HG02571 (cell line): ENCODE measurements around the gene ICAM3.
"Not testable (repeated sequence)": the region's sequence is repeated elsewhere in the genome, so short reads cannot be mapped to it uniquely, and the experiment has no call there.

ENCODE experiments used
- ATAC-seq: cut with Tn5 transposase; IDR thresholded peaks from one replicate; pipeline ENCODE4 v1.9.1; 2021; ENCODE audit warnings: mild to moderate bottlenecking, moderate library complexity; ENCODE audit not compliant: unreplicated experiment

ICAM3 gene

DNA sequence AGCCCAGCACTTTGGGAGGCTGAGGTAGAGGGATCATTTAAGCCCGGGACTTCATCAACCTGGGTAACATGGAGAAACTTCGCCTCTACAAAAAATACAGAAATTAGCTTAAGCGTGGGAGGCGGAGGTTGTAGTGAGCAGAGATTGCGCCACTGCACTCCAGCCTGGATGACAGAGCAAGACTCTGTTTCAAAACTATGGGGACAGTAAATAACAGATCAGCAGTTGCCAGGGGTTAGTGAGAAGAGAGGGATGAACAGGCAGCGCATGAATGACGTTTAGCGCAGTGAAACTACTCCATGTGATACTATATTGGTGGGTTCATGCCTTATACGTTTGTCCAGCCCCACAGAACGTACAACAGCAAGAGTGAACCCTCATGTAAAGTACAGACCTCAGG, 7.1 kb upstream of the ICAM3 start:
- no peak for ATAC-seq

DNA sequence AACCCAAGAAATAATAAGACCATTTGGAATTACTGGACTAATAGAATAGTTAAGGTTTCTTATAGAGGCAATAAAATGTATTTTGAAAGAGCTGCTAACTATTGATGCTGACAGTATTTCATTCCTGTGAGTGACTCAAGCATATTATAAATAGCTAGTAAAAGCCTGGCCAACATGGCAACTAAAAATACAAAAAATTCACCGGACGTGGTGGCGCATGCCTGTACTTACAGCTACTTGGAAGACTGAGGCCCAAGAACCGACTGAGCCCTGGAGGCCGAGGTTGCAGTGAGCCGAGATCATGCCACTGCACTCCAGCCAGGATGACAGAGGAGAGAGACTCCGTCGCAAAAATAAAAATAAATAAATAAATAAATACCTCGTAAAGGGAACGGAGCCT, 5.4 kb upstream of the ICAM3 start:
- no peak for ATAC-seq

DNA sequence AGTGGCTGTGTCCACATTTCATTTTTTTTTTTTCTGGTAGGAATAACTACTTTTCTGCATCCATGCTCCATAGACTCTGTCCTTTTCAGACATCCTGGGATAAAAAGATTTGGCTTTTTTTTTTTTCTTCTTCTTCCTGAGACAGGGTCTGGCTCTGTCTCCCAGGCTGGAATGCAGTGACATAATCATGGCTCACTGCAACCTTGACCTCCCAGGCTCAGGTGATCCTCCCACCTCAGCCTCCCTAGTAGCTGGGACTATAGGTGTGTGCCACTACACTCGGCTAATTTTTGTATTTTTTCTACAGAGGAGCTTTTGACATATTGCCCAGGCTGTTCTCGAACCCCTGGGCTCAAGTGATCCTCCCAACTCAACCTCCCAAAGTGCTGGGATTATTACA, 4.1 kb upstream of the ICAM3 start:
- ATAC-seq: no peak

DNA sequence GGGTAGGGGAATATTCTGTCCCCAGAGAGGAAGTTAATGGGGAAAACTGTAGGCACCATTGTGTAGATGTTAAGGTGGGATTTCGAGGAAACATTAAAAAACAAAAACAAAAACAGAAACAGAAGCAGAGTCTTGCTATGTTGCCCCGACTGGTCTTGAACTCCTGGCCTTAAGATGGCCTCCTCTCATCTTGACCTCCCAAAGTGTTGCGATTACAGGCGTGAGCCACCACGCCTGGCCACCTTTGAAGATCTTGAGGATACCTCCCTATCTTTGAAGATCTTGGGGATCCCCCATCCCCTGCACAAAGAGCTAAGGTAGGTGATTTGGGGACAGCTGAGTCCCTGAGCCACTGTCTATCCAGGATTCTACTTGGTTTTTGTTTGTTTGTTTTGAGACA, 553 bp upstream of the ICAM3 start:
- ATAC-seq: no peak

DNA sequence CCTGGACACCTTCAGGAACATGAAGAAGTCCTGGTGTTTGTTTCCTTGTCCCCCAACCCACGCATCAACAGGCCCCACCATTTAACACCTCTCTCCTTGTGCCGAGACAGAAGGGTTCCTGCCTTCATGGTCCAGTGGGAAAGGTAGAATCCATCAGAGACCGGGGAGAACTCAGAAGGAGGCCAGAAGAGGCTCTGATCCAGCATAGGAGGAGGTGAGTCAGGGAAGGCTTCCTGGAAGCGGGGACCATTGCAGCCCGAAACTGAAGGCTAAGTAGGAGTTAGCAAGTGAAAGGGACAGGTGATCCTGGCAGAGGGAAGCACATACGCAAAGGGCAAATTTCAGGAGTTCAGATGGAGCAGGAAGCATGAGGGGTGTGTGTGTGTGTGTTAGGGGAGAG, 484 bp downstream of the ICAM3 start:
- ATAC-seq: no peak

DNA sequence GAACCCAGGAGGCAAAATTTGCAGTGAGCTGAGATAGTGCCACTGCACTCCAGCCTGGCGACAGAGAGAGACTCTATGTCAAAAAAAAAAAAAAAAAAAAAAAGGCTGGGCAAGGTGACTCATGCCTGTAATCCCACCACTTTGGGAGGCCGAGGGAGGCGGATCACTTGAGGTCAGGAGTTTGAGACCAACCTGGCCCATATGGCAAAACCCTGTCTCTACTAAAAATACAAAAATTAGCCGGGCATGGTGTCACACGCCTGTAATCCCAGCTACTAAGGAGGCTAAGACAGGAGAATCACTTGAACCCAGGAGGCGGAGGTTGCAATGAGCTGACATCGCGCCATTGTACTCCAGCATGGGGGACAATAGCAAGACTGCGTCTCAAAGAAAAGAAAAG, 2.7 kb downstream of the ICAM3 start:
- ATAC-seq: not testable (repeated sequence)

DNA sequence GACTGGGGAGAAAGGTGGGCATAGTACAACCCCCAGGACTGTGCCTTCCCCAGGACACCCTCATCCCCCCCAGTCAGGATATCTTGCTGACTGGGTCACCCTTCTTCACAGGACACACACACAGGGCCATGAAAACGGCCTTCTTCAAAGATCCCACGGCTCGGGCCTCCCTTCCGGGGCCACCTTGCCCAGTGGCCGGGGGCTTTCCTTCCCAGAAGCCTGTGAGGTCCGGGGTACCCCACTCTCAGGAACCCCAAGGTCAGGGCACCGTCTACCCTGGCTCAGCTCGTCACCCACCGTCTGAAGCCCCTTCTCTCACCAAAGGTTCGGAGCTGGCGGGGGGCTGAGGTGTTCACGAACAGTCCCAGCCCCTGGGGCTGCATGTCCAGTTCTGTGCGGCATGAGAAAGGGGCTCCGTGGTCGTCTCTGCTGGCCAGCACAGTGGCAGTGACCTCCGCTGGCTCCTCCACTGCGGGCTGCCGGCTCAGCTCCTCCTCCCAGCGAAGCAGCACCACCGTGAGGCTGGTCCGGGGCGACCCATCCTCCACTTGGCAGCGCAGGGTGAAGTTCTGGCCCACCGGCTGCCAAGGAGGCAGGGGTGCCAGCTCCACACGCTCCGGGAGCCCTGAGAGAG, 4.0 kb downstream of the ICAM3 start:
- ATAC-seq: no peak

DNA sequence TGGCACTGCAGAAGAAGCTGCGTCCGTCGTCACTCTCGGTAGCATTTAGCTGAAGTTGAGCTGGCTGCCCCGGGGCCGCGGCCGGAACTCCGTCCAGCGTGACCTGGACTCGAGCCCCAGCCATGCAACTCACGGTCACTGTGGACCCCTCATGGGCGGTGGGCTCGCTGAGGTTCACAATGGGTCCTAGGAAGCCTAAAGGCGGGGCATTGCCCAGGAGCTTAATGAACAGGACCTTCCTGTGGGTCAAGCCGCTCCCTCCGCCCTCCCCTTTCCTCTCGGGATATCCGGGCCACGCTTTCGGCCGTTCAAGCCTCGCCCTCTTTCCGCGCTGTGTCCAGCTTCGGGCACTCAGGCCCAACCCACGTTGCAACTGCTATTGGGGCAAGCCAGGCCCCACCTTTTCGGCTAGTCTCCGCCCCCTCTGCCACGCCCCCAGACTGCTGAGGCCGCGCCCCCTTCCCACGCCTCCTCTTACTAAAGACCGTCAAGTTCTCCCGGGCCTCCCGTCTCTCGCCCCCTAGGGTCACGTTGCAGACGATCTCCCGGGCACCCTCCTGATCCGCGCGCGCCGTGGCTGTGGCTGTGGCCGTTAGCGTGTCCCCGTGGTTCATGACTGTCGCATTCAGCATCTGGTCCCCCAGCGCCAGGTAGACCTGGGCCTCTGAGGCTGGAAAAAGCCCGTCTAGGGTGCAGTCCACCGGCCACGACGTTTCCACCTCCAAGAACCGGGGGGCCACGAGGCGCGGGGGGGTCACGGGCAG, 4.7 kb downstream of the ICAM3 start:
- ATAC-seq: no peak

DNA sequence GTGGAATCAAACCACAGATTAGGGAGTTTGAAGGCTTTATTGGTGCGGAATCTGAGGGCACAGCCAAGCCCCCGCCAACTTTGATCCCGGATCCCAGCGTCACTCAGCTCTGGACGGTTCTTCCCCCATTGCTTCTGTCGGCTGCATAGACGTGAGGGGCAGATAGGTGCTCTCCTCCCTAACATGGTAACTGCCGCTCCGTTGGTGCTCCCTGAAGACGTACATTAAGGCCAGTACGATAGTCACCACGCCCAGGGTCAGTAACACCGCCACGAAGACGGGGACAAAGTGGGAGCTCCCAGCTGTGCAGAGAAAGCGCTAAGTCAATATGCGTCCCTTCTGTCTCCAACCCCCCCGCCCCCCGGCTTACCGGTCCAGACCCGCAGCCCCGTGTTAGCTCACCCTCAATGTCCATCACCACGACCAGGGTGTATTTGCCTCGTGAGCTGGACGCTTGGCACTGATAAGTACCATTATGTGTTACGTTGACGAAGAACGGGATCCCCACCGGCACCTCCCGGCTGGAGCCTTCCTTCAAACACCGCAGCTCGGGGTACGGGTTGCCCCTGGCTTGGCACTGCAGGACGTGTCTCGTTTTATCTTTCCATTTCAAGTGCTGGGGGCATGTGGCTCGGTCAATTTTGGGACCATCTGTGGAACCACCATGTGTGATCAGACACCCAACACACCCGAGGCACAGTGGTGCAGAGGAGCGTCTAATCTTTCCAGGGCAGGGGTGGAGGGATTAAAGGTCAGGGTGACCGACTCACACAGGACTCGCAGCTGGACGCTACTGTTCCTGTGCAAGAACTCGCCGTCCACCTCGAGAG, 5.5 kb downstream of the ICAM3 start:
- no peak for ATAC-seq

DNA sequence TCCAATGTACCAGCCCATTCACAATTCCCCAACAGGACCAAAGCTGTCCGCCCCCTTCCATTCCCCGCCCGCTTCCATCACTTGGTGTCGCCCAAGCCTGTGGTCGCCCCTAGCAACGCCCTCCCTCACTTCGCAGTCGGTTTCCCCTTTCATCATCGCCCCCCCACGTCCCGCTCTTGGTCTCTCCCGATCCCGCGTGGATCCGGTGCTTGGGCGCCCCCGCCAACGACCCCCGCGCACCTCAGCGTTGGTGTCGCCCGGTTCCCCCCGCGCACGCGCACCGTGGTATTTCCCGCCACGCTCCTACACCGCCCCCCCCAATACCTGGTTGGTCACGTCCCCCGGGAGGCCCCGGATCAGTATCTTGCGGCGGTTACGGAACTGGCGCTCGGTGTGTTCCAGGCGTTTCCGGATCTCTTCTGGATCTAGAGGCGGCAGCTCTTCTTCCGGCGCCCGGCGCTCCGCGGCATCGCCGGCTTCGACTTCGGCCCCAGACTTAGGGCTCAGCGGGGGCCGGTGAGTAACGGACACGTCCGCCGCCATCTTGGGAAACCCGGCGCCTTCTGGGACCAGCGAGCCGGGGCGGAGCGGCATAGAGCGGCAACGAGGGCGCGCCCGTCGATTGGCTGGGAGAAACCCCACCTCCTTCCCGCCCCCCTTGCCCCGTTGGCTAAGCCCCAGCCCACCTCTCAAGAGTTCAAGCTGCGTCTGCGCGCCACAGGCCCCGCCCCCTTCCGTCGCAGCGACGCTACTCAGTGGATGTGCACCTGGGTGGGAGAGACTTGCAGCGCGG, 6.3 kb downstream of the ICAM3 start, which contains the start of gene RAVER1:
Gene RAVER1 (minus strand): TSS at position 565 of the 793 bp plus-strand sequence. CDS start 22 bp downstream, at position 543.
- ATAC-seq: peak; percentile 85

DNA sequence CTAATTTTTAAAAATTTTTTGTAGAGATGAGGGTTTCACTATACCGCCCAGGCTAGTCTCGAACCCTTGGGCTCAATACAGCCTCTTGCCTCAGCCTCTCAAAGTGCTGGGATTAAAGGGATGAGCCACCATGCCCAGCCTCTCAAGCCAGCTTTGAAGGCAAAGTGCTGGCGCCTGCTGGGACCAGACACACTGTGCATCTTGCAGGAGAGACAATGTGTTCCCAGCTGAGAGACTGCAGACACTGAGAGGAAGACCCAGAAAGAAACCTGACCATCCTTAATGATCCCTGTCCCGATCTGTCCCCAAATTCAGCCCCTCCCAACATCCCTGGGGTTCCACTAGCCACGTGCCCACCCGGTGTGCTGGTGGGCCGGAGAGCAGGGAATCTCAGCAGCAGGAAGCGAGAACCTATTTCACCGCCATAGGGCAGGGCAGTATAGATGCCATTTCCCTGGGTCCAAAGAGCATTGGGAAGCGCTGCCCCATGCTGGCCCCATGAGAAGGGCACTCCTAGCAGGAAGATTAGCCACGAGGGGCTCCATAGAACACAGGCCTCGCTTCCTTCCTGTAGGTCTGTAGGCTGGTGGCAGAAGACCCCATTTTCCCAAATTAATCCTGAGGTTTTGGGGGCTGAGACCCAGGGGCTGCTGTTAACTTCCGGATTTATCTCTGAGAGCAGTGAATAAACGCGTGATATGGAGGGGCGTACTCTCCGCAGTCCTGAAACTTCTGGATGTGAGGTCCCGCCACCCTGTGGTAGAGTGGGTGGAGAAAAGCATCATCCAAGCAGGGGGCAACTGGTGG, 7.1 kb downstream of the ICAM3 start:
- ATAC-seq: no peak

DNA sequence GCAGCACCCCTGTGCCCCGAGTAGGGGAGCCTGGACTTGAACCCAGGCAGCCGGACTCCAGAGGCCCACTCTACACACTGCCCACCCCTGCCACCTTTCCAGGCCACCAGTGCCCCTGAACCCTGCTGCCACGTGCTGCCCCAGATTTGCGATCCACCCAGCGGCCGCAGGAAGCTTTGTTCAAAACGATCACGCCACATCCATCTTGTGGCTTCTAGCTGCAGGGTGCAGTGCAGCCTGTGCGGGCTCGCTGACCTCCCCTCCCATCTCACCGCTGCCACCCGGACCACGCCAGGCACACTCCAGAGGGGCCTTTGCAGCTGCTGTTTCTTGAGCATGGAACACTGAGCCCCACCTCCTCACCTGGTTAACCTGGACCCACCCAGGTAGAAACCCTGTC, 9.9 kb downstream of the ICAM3 start:
- no peak for ATAC-seq

DNA sequence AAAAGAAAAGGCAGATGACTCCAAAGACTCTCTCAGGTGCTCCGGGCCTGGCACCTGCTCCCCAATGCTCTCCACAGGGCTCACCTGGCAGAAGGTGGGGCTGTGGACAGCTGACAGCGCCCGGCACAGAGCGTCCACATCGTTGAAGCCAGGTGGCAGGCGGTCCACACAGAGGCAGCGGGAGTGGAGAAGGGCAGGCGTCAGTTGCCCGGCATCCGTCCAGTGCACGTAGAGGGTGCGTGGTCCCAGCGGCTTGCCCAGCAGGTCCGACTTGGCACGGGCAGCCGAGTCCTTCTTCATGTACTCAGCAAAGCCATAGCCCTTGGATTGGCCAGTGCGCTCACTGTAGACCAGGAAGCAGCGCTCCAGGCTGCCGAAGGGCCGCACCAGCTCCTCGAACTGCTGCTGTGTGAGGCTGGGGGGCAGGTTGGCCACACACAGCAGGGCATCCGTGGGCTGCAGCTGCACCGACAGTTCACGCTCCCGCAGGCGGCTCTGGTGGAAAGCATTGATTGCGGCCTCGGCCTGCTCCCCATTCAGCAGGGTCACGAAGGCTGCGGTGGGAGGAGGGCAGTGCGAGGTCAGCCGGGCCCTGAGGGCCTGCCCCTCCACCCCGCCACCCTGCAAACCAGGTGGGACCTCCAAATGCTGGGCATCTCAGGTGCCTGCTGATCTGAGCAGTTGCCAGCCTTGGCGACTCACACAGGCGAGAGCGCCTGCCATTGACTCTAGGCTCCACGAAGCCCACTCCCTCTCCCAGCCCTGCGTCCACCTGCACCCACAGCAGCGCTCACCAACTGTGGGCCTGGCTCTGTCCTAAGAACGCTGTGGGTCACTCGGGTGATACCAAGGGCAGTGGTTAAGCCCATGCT, 10.6 kb downstream of the ICAM3 start:
- no peak for ATAC-seq

DNA sequence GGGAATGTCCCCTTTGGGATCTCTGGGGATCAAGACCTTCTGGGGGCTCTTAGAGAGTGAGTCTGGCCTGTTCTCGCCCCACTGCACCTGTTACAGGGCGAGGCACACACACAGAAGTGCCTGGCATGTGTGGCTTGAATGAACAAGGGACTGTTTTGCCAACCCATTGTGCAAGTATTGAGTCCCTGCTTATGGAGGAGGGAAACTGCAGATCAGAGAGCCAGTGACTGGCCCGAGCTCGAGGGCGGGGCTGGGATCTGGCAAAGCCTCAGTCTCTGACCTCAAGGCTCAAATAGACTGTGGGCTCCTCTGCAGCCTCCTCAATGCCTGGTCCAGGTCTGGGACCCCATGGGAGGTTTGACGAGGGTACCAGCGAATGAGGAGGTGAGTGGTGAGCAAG, 11.6 kb downstream of the ICAM3 start:
- no peak for ATAC-seq

DNA sequence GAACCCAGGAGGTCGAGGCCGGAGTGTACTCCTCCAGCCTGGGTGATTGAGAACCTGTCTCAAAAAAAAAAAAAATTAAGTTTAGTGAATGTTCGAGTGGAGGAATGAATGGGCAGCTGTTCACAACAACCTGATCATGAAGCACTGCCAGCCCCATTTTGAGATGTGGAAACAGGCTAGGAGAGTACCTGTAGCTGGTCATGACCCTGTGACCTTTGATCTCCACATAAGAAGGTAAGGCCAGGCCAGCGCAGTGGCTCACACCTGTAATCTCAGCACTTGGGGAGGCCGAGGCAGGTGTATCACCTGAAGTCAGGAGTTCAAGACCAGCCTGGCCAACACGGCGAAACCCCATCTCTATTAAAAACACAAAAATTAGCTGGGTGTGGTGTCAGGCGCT, 13.7 kb downstream of the ICAM3 start:
- ATAC-seq: no peak

DNA sequence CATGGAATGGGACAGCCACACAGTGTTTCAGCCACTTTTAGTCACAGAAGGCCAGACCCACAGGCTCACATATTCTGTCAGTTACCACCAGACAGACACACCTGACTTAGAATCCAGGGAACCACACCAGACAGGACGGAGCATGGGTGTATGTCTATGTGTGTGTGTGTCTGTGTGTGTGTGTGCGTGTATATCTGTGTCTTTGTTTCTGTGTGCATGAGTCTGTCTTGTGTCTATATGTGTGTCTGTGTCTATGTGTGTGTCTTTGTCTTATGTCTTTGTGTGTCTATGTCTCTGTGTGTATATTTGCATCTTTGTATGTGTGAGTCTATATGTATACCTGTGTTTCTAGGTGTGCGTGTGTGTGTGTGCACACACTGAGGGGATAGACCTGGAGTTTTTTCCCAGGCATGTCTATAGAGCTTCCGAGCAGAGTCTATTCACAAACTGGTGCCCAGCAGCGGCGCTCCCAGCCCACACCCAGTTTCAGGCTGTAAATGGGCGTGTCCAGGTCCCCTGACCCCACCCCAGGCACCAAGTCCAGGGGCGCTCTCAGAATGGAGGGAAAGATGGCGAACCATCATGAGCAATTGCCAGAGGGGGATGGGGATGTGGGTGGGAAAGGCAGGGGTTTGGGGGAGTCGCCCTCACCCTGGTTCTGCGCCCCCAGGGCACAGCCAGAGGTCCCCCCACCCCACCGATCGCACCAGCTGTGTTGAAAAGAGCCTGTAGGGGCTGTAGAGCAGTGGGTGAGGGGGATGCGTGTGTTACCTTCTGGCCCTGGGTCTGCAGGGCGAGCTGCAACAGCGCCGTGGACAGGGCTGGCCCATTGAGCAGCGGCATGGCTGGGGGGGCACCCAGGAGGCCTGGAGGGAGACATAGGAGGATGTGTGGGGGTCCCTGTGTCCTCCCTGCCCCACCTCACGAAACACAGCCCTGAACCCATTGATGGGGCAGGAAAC, 17.3 kb downstream of the ICAM3 start:
- no peak for ATAC-seq

DNA sequence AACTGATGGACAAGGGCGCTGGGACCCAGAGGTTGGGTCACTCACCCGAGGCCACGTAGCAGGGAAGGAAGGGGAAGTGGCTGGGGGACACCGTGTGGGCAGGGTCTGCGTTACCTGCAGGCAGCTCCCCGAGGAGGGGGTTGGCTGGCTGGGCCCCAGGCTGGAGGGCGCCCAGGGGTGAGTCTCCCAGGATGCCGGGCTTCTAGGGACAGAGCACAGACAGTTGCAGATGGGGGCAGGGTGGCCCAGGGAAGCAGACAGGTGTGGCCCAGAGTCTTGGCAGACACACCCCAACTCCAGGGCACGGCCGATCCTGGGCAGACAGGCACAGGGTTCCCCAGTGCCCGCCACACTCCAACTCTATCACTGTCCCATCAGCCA, 18.0 kb downstream of the ICAM3 start:
- no peak for ATAC-seq
